GM18508 (cell line): ENCODE data around the gene SLC25A45.

Source experiments
- ATAC-seq: cut with Tn5 transposase; IDR thresholded peaks from one replicate; pipeline ENCODE4 v1.9.1; 2021; ENCODE audit warnings: moderate number of reproducible peaks; ENCODE audit not compliant: insufficient read depth, unreplicated experiment

SLC25A45 gene

GRCh38 chr11:65390099-65390941 lies 7.9 kb upstream of the SLC25A45 start:
- ATAC-seq = no peak

- no peak for ATAC-seq
Observed at GRCh38 chr11:65389294-65389980, 7.0 kb upstream of the SLC25A45 start.

- ATAC-seq = no peak
Observed at GRCh38 chr11:65388731-65389130, 6.3 kb upstream of the SLC25A45 start.

- no peak for ATAC-seq
Observed at GRCh38 chr11:65386307-65387140, 4.1 kb upstream of the SLC25A45 start, which contains the start of gene FRMD8. TSS of gene FRMD8 (plus strand) at chr11:65386637. CDS start at chr11:65387037, 400 bp downstream.

- ATAC-seq = no peak
Observed at GRCh38 chr11:65384301-65384889, 1.9 kb upstream of the SLC25A45 start.

- ATAC-seq = no peak
Observed at GRCh38 chr11:65383778-65384177, 1.3 kb upstream of the SLC25A45 start.

GRCh38 chr11:65382804-65383368 lies 440 bp upstream of the SLC25A45 start:
- no peak for ATAC-seq

GRCh38 chr11:65381716-65382032 lies 772 bp downstream of the SLC25A45 start:
- ATAC-seq = no peak

GRCh38 chr11:65380460-65381119 lies 1.9 kb downstream of the SLC25A45 start:
- no peak for ATAC-seq

GRCh38 chr11:65379698-65380459 lies 2.6 kb downstream of the SLC25A45 start:
- ATAC-seq = no peak

GRCh38 chr11:65378928-65379638 lies 3.4 kb downstream of the SLC25A45 start:
- ATAC-seq = no peak

GRCh38 chr11:65378208-65378927 lies 4.1 kb downstream of the SLC25A45 start:
- ATAC-seq = no peak

GRCh38 chr11:65377777-65378176 lies 4.7 kb downstream of the SLC25A45 start:
- no peak for ATAC-seq

- ATAC-seq = no peak
Observed at GRCh38 chr11:65377036-65377435, 5.4 kb downstream of the SLC25A45 start.

- no peak for ATAC-seq
Observed at GRCh38 chr11:65376138-65376713, 6.2 kb downstream of the SLC25A45 start.

- no peak for ATAC-seq
Observed at GRCh38 chr11:65375012-65375411, 7.4 kb downstream of the SLC25A45 start.

- no peak for ATAC-seq
Observed at GRCh38 chr11:65373839-65374580, 8.4 kb downstream of the SLC25A45 start.
